NCI-H1417 treated with DMSO at 0.1 percent for 48 hours (cell line): ENCODE measurements around the gene MNX1.

Experiments
- DNase-seq: peaks from one replicate; lab custom pipeline; 2025; lab: John Stamatoyannopoulos, UW

The MNX1 gene

GRCh38 chr7:157014635-157015555 is 4.4 kb upstream of the MNX1 start:
- DNase-seq, result no peak

GRCh38 chr7:157013602-157014549 is 3.4 kb upstream of the MNX1 start:
- no peak for DNase-seq

GRCh38 chr7:157013101-157013500 is 2.6 kb upstream of the MNX1 start:
- DNase-seq, result no peak

- no peak for DNase-seq
These were observed 1.7 kb upstream of the MNX1 start for GRCh38 chr7:157012113-157012547.

- peak; percentile 20 for DNase-seq
These were observed 1.1 kb upstream of the MNX1 start for GRCh38 chr7:157011333-157012112.

- DNase-seq, result no peak
These were observed 480 bp downstream of the MNX1 start for GRCh38 chr7:157009778-157010587.

- no peak for DNase-seq
These were observed 1.2 kb downstream of the MNX1 start for GRCh38 chr7:157009170-157009777.

GRCh38 chr7:157008206-157009169 is 2.0 kb downstream of the MNX1 start:
- no peak for DNase-seq

- no peak for DNase-seq
These were observed 2.9 kb downstream of the MNX1 start for GRCh38 chr7:157007470-157008066.

GRCh38 chr7:157006829-157007469 is 3.5 kb downstream of the MNX1 start:
- no peak for DNase-seq

GRCh38 chr7:157006205-157006747 is 4.2 kb downstream of the MNX1 start:
- DNase-seq, result no peak

- DNase-seq, result no peak
These were observed 4.8 kb downstream of the MNX1 start for GRCh38 chr7:157005456-157006204.

- DNase-seq, result no peak
These were observed 5.7 kb downstream of the MNX1 start for GRCh38 chr7:157004521-157005455.

- no peak for DNase-seq
These were observed 6.5 kb downstream of the MNX1 start for GRCh38 chr7:157003756-157004520.

GRCh38 chr7:157003445-157003755 is 7.1 kb downstream of the MNX1 start:
- no peak for DNase-seq
